Measurements from ENCODE around the gene ANKDD1A. TPM values are rescaled to one million over a fixed set of nuclear protein-coding genes. Genes with fewer than 3 reads are reported as not detected.

The ANKDD1A gene
- total RNA-seq, 2 experiments from 2014 or later, result 9.1 to 9.5 TPM

DNA sequence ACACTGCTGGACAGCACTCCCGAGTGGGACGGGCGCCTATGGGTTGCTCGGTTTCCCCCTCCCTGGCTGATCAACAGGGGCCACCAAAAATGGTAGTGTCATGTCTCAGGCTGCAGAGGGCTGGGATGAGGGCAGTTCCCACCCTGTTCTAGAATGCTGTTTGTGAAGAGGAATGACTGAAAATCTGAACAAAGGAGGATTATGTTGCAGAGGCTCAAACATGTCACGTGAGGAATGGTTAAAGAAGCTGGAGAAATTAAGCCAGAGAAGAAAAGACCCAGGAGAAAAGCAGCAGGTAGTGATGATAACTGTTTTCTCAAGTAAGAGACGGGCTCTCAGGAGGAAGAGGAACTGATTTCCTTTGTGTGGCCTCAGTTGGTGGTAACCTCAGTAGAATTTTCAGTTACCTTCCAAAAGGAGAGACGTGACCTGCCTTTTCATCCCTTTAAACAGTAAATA, 67.6 kb downstream of the ANKDD1A start:
- no peak overlapping the region for H3K27ac Mint-ChIP-seq
- peaks cover 31% of the 10 kb centered on the region for H3K36me3 Mint-ChIP-seq (ENCODE audit: low read depth)
- H3K9me3 Mint-ChIP-seq (ENCODE audit: insufficient read depth), result no peaks in the 10 kb centered on the region
- no peaks in the 10 kb centered on the region for H3K27me3 Mint-ChIP-seq (ENCODE audit: low read depth)
- DNase-seq (no peak), ATAC-seq (no peak)
- H3K4me3 Mint-ChIP-seq, result no peak overlapping the region
- ChIA-PET POLR2A (interaction anchor here (1.2 kb wide), 1 partner anchor 14 kb away, joined by 3 read pairs; no protein-coding TSS in a partner anchor), CTCF (no interaction called here)
- H3K4me1 Mint-ChIP-seq (ENCODE audit: low read depth), result peaks cover 10% of the 10 kb centered on the region

DNA sequence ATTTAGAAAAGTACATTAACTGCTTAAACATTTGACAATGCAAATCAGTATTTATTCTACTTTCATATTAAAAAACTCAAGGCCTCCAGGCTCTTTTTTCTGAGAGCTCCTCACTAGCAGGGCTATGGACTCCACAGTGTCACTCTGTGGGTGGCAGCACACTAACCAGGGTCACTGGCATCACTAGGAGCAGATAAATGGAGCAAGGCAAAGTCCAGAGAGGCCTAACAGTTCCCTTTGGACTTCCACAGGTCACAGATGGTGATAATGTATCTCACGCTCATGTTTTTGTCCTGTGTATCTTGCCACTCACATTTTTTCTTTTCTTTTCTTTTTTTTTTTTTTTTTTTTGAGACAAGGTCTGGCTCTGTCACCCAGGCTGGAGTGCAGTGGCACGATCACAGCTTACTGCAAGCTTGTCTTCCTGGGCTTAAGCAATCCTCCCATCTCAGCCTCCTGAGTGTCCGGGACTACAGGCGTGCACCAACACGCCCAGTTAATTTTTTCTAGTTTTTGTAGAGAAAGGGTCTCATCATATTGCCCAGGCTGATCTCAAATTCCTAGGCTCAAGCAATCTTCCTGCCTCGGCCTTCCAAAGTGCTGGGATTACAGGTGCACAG, 70.2 kb downstream of the ANKDD1A start:
- no peak for DNase-seq
- H3K4me3 Mint-ChIP-seq, result no peak overlapping the region
- peaks cover 21% of the 10 kb centered on the region for H3K4me1 Mint-ChIP-seq (ENCODE audit: low read depth)
- no peak overlapping the region for H3K27ac Mint-ChIP-seq
- POLR2A ChIA-PET, result no interaction called here
- ATAC-seq, result no peak
- H3K27me3 Mint-ChIP-seq (ENCODE audit: low read depth), result no peaks in the 10 kb centered on the region
- CTCF ChIA-PET, result interaction anchor here (1.1 kb wide), 1 partner anchor 12 kb away, joined by 3 read pairs; no protein-coding TSS in a partner anchor
- H3K9me3 Mint-ChIP-seq (ENCODE audit: insufficient read depth), result no peaks in the 10 kb centered on the region
- H3K36me3 Mint-ChIP-seq (ENCODE audit: low read depth), result peaks cover 30% of the 10 kb centered on the region

DNA sequence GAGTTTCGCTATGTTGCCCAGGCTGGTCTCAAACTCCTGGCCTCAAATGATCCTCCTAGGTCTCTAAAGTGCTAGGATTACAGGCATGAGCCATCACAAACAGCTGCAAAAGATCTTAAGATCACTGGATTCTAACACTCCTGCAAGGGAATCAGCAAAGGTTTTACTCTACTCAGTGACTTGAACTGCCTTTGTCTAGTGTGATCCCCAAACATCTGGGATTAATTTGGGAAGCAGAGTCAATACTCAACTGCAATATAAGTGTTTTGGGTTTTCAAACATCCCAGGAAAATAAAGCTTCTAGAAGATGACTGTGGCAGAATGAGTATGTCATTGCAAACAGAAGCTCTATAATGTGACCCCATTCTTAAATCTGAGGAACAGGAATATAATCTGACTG, 70.8 kb downstream of the ANKDD1A start:
- Mint-ChIP-seq H3K4me1 (ENCODE audit: low read depth) (peaks cover 27% of the 10 kb centered on the region), H3K27ac (no peak overlapping the region), H3K9me3 (ENCODE audit: insufficient read depth) (no peaks in the 10 kb centered on the region), H3K4me3 (no peak overlapping the region), H3K36me3 (ENCODE audit: low read depth) (peaks cover 30% of the 10 kb centered on the region), H3K27me3 (ENCODE audit: low read depth) (no peaks in the 10 kb centered on the region)
- CTCF ChIA-PET, result no interaction called here
- DNase-seq, result no peak
- no peak for ATAC-seq
- POLR2A ChIA-PET, result no interaction called here

DNA sequence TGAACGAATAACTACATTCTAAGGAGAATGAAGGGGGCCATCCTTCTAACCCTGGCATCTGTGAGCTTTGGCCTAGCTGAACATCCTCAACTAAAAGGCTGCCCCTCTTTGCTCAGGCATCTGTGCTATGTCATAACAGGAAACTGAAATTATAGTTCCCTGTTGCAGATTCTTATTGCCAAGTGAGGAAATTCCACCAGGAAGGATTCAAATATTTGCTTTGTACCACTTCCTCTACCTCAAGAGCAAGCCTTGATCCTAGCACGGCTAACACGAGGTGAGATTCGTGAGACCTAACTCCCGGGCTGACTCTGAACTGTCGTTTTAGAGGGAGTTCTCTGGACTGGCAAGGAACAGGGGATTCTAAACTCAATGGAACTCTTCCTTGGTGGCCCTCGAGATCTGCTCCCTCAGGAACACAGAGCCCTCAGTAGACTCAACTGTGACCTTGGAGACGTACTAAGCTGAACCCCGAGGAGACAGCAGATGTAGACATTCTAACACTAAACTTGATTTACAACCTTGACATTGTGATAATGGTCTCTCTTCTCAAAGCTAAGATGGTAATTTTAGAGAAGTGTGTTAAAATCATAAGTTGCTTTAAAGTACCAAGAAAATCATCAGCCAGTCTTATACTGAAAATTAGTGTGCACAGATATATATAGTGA, 73.8 kb downstream of the ANKDD1A start:
- Mint-ChIP-seq H3K4me3 (no peak overlapping the region), H3K4me1 (ENCODE audit: low read depth) (peaks cover 49% of the 10 kb centered on the region), H3K27ac (peak overlapping the region; percentile 39), H3K9me3 (ENCODE audit: insufficient read depth) (no peaks in the 10 kb centered on the region), H3K36me3 (ENCODE audit: low read depth) (peaks cover 21% of the 10 kb centered on the region), H3K27me3 (ENCODE audit: low read depth) (no peaks in the 10 kb centered on the region)
- CTCF ChIA-PET, result interaction anchor here (1.0 kb wide), 1 partner anchor 23 kb away, joined by 5 read pairs; no protein-coding TSS in a partner anchor
- DNase-seq (no peak), ATAC-seq (no peak)
- POLR2A ChIA-PET, result no interaction called here

DNA sequence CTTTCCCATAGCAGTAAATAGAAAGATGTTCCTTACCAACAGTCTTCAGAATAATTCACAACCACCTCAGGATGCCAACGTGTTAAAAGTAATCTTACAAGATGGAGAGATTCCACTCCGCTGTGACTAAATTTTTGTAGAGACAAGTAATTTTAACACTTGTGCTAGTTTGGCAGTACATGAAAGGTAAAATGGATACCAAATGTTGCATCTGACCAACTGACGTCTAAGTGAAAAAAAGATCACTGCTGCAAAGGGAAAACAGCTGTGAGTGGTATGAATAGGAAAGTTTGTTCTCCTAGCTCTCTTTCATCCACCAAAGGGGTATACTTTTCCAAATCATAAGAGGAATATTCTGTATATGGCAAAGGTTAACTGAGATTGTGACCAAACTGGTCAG, 75.4 kb downstream of the ANKDD1A start:
- POLR2A ChIA-PET, result interaction anchor here (0.7 kb wide), 1 partner anchor 318 kb away, joined by 3 read pairs; the partner anchor contains the start of gene RNU5B-1
- peaks cover 54% of the 10 kb centered on the region for H3K4me1 Mint-ChIP-seq (ENCODE audit: low read depth)

DNA sequence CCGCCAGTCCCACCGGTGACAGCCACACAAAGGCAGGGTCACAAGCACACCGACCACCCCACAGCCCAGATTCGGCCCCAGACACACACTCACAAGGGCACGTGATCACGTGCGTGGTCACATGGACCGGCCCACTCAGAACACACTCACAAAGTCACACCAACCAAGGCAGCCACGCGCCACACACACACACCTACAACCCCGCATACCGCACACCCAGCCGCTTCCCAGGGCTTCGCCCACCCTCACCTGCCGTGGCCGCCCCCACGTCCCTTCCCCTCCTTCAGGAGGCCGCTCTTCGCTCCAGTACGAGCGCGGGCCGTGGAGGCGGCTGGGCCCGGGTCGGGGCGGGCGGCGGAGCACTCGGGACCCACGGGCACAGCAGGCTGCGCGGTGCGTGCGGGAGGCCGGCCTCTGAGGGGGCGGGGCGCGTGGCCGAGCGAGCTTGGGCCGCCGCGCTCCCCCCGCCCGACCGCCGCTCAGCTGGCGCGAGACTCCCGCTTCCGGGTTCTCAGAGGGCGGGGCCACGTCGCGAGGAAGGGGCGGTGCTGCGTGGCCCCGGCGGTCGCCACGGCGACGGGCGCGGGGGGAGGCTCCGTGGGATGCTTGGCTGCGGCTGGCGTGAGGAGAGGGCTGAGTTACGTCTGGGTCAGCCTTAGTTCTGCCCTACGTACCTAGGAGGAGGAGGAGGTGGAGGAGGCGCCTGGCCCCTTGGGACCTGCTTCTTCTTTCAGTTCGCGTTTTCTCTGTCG, 77.9 kb downstream of the ANKDD1A start, which contains the start of gene SPG21:
Gene SPG21, minus strand, starts transcription at position 499 of the 752 bp plus-strand sequence. CDS start 6,345 bp downstream, outside the sequence.
- no peaks in the 10 kb centered on the region for H3K27me3 Mint-ChIP-seq (ENCODE audit: low read depth)
- H3K9me3 Mint-ChIP-seq (ENCODE audit: insufficient read depth), result no peaks in the 10 kb centered on the region
- H3K4me1 Mint-ChIP-seq (ENCODE audit: low read depth), result peaks cover 52% of the 10 kb centered on the region
- POLR2A ChIA-PET, result interaction anchor here (0.6 to 1.4 kb wide), 7 partner anchors 11 to 315 kb away, joined by 3 to 6 read pairs (median 4); partner anchors contain the start of genes CLPX and RNU5B-1
- peaks cover 13% of the 10 kb centered on the region for H3K36me3 Mint-ChIP-seq (ENCODE audit: low read depth)
- ATAC-seq (peak; percentile 95), DNase-seq (peak; percentile 93)
- CTCF ChIA-PET, result interaction anchor here (0.6 to 1.4 kb wide), 3 partner anchors 13 to 258 kb away, joined by 3 read pairs; no protein-coding TSS in a partner anchor
- peak within 1 kb of the TSS; percentile 98 for H3K4me3 Mint-ChIP-seq
- peak within 1 kb of the TSS; percentile 91 for H3K27ac Mint-ChIP-seq

More for the DNA sequence above, 75.4 kb downstream of the ANKDD1A start:
- CTCF ChIA-PET, result interaction anchor here (2.0 kb wide), 1 partner anchor 47 kb away, joined by 11 read pairs; no protein-coding TSS in a partner anchor
- Mint-ChIP-seq H3K4me3 (no peak overlapping the region), H3K27me3 (ENCODE audit: low read depth) (no peaks in the 10 kb centered on the region), H3K27ac (no peak overlapping the region), H3K9me3 (ENCODE audit: insufficient read depth) (no peaks in the 10 kb centered on the region), H3K36me3 (ENCODE audit: low read depth) (peaks cover 19% of the 10 kb centered on the region)
- ATAC-seq (no peak), DNase-seq (no peak)

DNA sequence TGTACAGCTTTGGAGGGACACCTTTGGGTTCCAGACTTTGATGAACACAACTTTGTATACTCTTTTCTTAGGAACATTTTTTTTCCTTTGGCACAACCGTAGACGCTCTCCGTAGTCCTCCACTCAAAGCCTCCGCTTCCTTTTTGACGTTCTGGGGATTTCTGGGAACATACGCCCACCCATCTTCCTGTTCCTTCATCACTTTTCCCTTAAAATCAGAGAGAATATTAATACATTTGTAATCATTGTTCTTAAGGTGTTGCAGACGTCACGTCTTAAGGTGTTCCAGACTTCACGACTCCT, 78.4 kb downstream of the ANKDD1A start:
- Mint-ChIP-seq H3K27me3 (ENCODE audit: low read depth) (no peaks in the 10 kb centered on the region), H3K27ac (peak overlapping the region; percentile 88), H3K36me3 (ENCODE audit: low read depth) (peaks cover 13% of the 10 kb centered on the region), H3K9me3 (ENCODE audit: insufficient read depth) (no peaks in the 10 kb centered on the region), H3K4me1 (ENCODE audit: low read depth) (peaks cover 48% of the 10 kb centered on the region), H3K4me3 (peak overlapping the region; percentile 98)
- DNase-seq (no peak), ATAC-seq (no peak)
- ChIA-PET POLR2A (interaction anchor here (0.6 to 1.3 kb wide), 5 partner anchors 10 to 195 kb away, joined by 3 to 4 read pairs (median 3); partner anchors contain the start of gene CLPX), CTCF (interaction anchor here (0.6 to 1.4 kb wide), 2 partner anchors 13 to 259 kb away, joined by 3 read pairs; no protein-coding TSS in a partner anchor)

DNA sequence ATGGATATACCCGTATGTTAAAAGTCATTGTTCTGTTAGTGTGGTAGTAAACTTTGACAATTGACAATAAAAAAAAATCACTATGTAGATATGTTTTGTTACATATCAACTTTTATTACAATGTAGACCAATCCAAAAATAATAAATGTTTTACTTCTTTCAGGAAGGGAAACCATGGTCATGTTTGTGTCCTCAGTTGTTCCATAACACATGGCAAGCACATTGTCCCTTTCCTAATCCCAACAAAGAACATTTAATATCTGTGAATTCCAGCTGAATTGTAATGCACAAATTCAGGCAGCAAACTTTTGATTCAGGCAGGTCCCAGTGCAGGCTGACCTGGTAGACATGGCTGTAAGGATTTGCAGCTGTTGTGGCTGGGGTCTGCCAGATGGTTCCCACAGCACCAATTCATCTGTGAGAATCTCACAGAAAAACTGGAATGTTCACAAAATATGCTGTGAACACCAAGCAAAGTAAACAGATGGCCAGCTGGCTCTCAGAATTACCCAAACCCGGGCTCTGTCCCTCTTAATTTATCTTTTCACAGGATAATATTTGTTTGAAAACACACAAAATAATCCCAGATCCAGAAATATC, 79.9 kb downstream of the ANKDD1A start:
- Mint-ChIP-seq H3K36me3 (ENCODE audit: low read depth) (peaks cover 8% of the 10 kb centered on the region), H3K9me3 (ENCODE audit: insufficient read depth) (no peaks in the 10 kb centered on the region), H3K27me3 (ENCODE audit: low read depth) (no peaks in the 10 kb centered on the region), H3K27ac (no peak overlapping the region), H3K4me3 (no peak overlapping the region), H3K4me1 (ENCODE audit: low read depth) (peaks cover 41% of the 10 kb centered on the region)
- no peak for DNase-seq
- ChIA-PET POLR2A (no interaction called here), CTCF (interaction anchor here (1.2 kb wide), 1 partner anchor 64 kb away, joined by 3 read pairs; no protein-coding TSS in a partner anchor)
- no peak for ATAC-seq

DNA sequence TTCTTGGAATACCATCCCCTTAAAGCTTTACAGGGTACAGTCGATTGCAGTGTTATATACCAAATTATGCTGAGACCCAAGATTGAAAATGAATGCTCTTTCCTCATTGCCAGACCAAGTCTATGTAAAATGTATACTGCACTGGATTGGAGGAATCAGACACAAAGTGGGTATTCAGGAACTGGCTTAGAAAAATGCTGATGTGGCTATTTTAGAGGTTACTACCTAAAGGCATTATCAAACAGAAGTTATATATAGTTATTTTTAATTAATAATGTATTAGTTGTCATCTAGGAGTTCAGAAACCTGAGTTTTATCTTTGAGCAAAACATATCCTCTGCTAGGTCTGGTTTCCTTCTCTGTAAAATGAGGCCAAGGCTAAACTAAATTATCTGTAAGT, 81.6 kb downstream of the ANKDD1A start:
- ATAC-seq, result no peak
- Mint-ChIP-seq H3K9me3 (ENCODE audit: insufficient read depth) (no peaks in the 10 kb centered on the region), H3K36me3 (ENCODE audit: low read depth) (peaks cover 5% of the 10 kb centered on the region), H3K4me1 (ENCODE audit: low read depth) (peaks cover 26% of the 10 kb centered on the region), H3K27ac (peak overlapping the region; percentile 72), H3K4me3 (peak overlapping the region; percentile 37), H3K27me3 (ENCODE audit: low read depth) (no peaks in the 10 kb centered on the region)
- POLR2A ChIA-PET, result no interaction called here
- CTCF ChIA-PET, result interaction anchor here (0.6 to 1.4 kb wide), 2 partner anchors 10 to 692 kb away, joined by 3 to 4 read pairs; no protein-coding TSS in a partner anchor
- no peak for DNase-seq

DNA sequence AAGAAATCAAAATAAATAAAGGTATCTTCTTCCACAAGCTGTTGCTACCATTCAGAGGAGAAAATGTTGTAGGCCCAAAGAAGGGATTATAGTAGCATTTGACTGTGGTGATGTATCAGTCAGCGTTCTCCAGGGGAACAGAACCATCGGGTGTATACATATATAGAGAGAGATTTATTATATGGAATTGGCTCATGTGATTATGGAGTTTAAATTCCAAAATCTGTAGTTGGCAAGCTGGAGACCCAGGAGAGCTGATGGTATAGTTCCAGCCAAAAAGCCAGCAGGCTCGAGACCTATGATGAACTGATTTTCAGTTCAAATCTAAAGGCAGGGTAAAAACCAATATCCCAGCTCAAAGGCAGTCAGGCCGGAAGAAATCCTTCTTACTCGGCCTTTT, 85.4 kb downstream of the ANKDD1A start:
- Mint-ChIP-seq H3K4me1 (ENCODE audit: low read depth) (peaks cover 5% of the 10 kb centered on the region), H3K27me3 (ENCODE audit: low read depth) (no peaks in the 10 kb centered on the region), H3K36me3 (ENCODE audit: low read depth) (no peaks in the 10 kb centered on the region), H3K9me3 (ENCODE audit: insufficient read depth) (no peaks in the 10 kb centered on the region), H3K4me3 (no peak overlapping the region), H3K27ac (no peak overlapping the region)
- ChIA-PET POLR2A (no interaction called here), CTCF (interaction anchor here (1.2 kb wide), 1 partner anchor 15 kb away, joined by 3 read pairs; no protein-coding TSS in a partner anchor)
- no peak for DNase-seq
- ATAC-seq, result no peak

DNA sequence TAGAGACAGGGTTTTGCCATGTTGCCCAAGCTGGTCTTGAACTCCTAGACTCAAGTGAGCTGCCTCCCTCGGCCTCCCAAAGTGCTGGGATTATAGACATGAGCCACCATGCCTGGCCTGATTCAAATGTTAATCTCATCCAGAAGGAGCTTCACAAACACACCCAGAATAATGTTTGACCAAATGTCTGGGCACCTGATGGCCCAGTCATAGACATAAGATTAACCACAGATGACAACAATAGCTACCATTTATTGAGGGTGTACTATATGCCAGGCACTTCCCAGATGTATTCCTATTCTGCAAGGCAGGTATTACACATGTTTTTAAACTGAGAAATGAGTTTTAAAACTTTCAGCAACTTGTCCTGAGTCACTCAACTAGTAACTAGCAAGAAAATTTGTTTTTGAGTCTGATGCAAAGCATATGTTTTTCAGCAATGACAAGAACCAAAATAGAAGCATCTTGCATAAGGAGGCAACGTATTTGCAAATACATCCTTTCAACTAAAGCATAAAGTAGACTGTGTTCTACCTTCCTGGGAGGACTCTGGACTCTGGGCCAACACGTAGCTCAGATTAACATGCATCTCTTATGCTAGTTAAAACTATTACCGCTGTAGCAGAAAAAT, 86.2 kb downstream of the ANKDD1A start:
- ATAC-seq (no peak), DNase-seq (no peak)
- Mint-ChIP-seq H3K27me3 (ENCODE audit: low read depth) (no peaks in the 10 kb centered on the region), H3K4me1 (ENCODE audit: low read depth) (peaks cover 5% of the 10 kb centered on the region), H3K9me3 (ENCODE audit: insufficient read depth) (no peaks in the 10 kb centered on the region), H3K36me3 (ENCODE audit: low read depth) (peaks cover 3% of the 10 kb centered on the region), H3K27ac (no peak overlapping the region), H3K4me3 (no peak overlapping the region)
- POLR2A ChIA-PET, result no interaction called here
- CTCF ChIA-PET, result interaction anchor here (1.2 kb wide), 1 partner anchor 14 kb away, joined by 3 read pairs; no protein-coding TSS in a partner anchor
